Mucosa of descending colon (tissue), 3 donors: Measurements from ENCODE around the gene FBLN2. TPM values are rescaled to one million over a fixed set of nuclear protein-coding genes. Genes with fewer than 3 reads are reported as not detected.

Experiments
- ATAC-seq: fragments of 200-7000 bp; cut with Tn5 transposase; one replicate; pipeline ENCODE4 v1.9.1; 2020; ENCODE audit warnings: mild to moderate bottlenecking, moderate library complexity
- DNase-seq, 3 donors: peaks; one replicate each; pipeline ENCODE4 v3.0.0-alpha.2; 2020
- H3K36me3 ChIP-seq: fragments of 200-600 bp; one replicate; pipeline ENCODE4 v1.8.0; 2021; ENCODE audit warnings: low read depth, mild to moderate bottlenecking
- H3K4me1 ChIP-seq: fragments of 200-600 bp; one replicate; pipeline ENCODE4 v1.8.0; 2021; ENCODE audit warnings: low read depth, mild to moderate bottlenecking
- H3K4me3 ChIP-seq: fragments of 200-600 bp; one replicate; pipeline ENCODE4 v1.8.0; 2021; ENCODE audit warnings: mild to moderate bottlenecking
- H3K9me3 ChIP-seq: fragments of 200-600 bp; one replicate; pipeline ENCODE4 v1.8.0; 2021; ENCODE audit warnings: mild to moderate bottlenecking
- CTCF ChIP-seq: fragments of 200-600 bp; IDR thresholded peaks from one replicate; pipeline ENCODE4 v1.8.0; 2022; ENCODE audit warnings: antibody characterized with exemption, mild to moderate bottlenecking
- intact Hi-C, 2 donors: fragments of 100-400 bp; cut with DNase I in 1 of 2; cut with micrococcal nuclease in 1 of 2; formaldehyde crosslinking; loops; one replicate each; pipeline versions ENCODE4 v1.11.0 to v1.11.1; 2022; cut with DNase I, micrococcal nuclease
- total RNA-seq, 3 donors: library from RNA; stranded (reverse); fragmentation: NEBNext Ultra II Directional in 2 of 3; extraction: Animal tissue kit (Norgen Biotek cat#: 25700) in 2 of 3; gene quantifications; one replicate each; pipeline versions ENCODE4 v1.2.1 to v1.2.4, GENCODE V29; 2021 to 2023
- donor health status: DM: no; HTN: no; CAD: no; lungs with moderate emphysema.
- donor health status: DM: no; HTN: no; CAD: no.
- donor health status: DM: no; HTN: yes; CAD: no.

The FBLN2 gene
- total RNA-seq, 3 donors from 2014 or later = 10.2 to 48.9 (median 30.5) TPM

DNA sequence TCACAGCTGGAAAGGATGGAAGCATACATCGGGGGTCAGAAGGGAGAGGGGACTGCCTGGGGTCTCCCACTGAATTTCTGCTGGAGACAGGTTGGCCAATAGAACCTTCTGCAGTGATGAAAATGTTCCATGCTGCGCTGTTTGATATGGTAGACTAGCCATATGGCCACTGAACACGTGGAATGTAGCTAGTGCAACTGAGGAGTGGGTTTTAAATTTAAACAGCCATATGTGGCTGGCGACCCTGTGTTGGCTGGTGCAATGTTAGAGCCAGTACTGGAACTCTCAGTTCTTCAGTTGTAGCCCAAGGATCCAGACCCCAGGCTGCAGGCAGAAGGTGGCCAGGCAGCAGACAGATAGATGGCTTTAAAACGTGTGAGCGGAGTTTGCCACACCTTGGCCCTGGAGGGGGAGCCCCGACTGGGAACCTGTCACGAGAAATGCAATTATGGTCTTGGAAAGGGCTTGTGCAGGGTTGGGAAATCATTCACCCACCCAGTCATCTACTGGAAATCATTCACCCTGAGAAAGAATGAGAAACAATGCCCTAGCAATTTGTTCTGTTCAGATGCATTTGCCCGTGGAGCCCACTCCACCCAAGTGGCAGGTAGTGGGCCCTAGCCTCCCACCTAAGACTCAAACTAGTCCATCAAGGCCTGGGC lies 127.6 kb downstream of the FBLN2 start:
- intact Hi-C loops = no loop called here

GRCh38 chr3:13677272-13677671 lies 128.3 kb downstream of the FBLN2 start:
- Histone ChIP-seq H3K4me1 (no peaks in the 10 kb centered on the region), H3K9me3 (no peaks in the 10 kb centered on the region), H3K4me3 (no peak overlapping the region), H3K36me3 (no peaks in the 10 kb centered on the region)
- intact Hi-C loops = no loop called here
- TF ChIP-seq CTCF = no peak
- DNase-seq = no peak
- no peak for ATAC-seq

More for the DNA sequence above, 127.6 kb downstream of the FBLN2 start:
- no peak for ATAC-seq
- Histone ChIP-seq H3K4me1 (no peaks in the 10 kb centered on the region), H3K9me3 (no peaks in the 10 kb centered on the region), H3K4me3 (no peak overlapping the region), H3K36me3 (no peaks in the 10 kb centered on the region)
- TF ChIP-seq CTCF = no peak
- no peak for DNase-seq

GRCh38 chr3:13681931-13682330 lies 133.0 kb downstream of the FBLN2 start:
- TF ChIP-seq CTCF = no peak
- no peaks in the 10 kb centered on the region for H3K36me3 ChIP-seq
- ATAC-seq = no peak
- H3K4me3 ChIP-seq = no peak overlapping the region
- H3K4me1 ChIP-seq = no peaks in the 10 kb centered on the region
- DNase-seq = no peak
- intact Hi-C loops = no loop called here
- no peaks in the 10 kb centered on the region for H3K9me3 ChIP-seq

DNA sequence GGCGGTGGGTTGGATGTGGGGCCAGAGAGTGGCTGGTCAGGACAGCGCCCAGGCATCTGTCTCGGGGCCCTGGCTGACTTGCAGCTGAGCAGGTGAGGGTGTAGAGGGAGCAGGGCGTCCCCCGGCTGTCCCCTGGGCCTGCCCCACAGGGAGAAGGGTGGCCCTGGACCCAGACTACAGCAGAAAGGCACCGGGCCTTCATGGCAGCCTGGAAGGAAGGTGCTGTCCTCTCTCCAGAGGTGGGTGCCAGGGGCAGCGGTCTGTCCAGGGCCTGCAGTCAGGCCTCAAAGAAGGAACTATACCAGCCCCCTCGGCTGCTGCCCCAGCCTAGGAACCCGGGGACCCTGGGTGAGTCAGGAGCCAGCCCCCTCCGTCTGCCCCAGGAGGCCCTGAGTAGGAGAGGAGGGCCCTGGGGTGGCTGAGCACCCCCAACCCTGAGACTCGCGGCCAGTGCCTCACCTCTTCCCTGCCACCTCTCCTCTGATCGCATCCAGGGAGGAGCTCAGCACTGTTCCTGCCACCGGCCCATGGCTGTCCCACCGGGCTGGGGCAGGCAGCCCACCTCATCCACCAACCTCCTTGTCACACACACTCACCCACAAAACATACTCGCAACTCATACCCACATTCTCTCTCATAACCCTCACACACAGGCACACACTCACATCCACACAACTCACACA lies 133.5 kb downstream of the FBLN2 start:
- H3K9me3 ChIP-seq = no peaks in the 10 kb centered on the region
- intact Hi-C loops = no loop called here

GRCh38 chr3:13683288-13683687 lies 134.4 kb downstream of the FBLN2 start:
- H3K4me1 ChIP-seq = no peaks in the 10 kb centered on the region
- DNase-seq = no peak
- no peaks in the 10 kb centered on the region for H3K9me3 ChIP-seq
- ATAC-seq = no peak
- no peak for TF ChIP-seq CTCF
- no peaks in the 10 kb centered on the region for H3K36me3 ChIP-seq
- no peak overlapping the region for H3K4me3 ChIP-seq
- intact Hi-C loops = no loop called here

More for the DNA sequence above, 133.5 kb downstream of the FBLN2 start:
- H3K36me3 ChIP-seq = no peaks in the 10 kb centered on the region
- ATAC-seq = no peak
- H3K4me1 ChIP-seq = no peaks in the 10 kb centered on the region
- DNase-seq = no peak
- no peak overlapping the region for H3K4me3 ChIP-seq
- no peak for TF ChIP-seq CTCF
